ENCODE measurements around the gene TRIM25. TPM values are rescaled to one million over a fixed set of nuclear protein-coding genes. Genes with fewer than 3 reads are reported as not detected.
"Not testable (repeated sequence)": the region's sequence is repeated elsewhere in the genome, so short reads cannot be mapped to it uniquely, and the experiment has no call there.

TRIM25 gene
- 1.6 TPM for total RNA-seq

- DNase-seq, result peak; percentile 82
These were observed at the start of gene TRIM25 for GRCh38 chr17:56913867-56914580. TRIM25 (minus strand) TSS chr17:56914049; CDS start chr17:56913988, 61 bp downstream.

GRCh38 chr17:56960596-56961538 is 47.0 kb upstream of the TRIM25 start, which contains the start of gene COIL:
COIL (minus strand) TSS chr17:56961050; CDS start chr17:56961019, 31 bp downstream.
- DNase-seq, result peak; percentile 89

GRCh38 chr17:56956992-56957391 is 43.1 kb upstream of the TRIM25 start:
- DNase-seq, result no peak

- DNase-seq, result no peak
These were observed 35.7 kb upstream of the TRIM25 start for GRCh38 chr17:56949595-56949994.

GRCh38 chr17:56948491-56948890 is 34.6 kb upstream of the TRIM25 start:
- DNase-seq, result no peak

GRCh38 chr17:56947741-56948140 is 33.9 kb upstream of the TRIM25 start:
- DNase-seq, result no peak

- no peak for DNase-seq
These were observed 32.2 kb upstream of the TRIM25 start for GRCh38 chr17:56945938-56946505.

GRCh38 chr17:56943505-56944125 is 29.8 kb upstream of the TRIM25 start:
- no peak for DNase-seq

GRCh38 chr17:56939869-56940484 is 26.1 kb upstream of the TRIM25 start:
- DNase-seq, result no peak

- DNase-seq, result not testable (repeated sequence)
These were observed 24.4 kb upstream of the TRIM25 start for GRCh38 chr17:56938206-56938605.

- DNase-seq, result no peak
These were observed 23.8 kb upstream of the TRIM25 start for GRCh38 chr17:56937687-56938086.

GRCh38 chr17:56936697-56937322 is 23.0 kb upstream of the TRIM25 start:
- DNase-seq, result no peak

- DNase-seq, result no peak
These were observed 21.6 kb upstream of the TRIM25 start for GRCh38 chr17:56935461-56935860.

GRCh38 chr17:56934280-56934679 is 20.4 kb upstream of the TRIM25 start:
- DNase-seq, result no peak

GRCh38 chr17:56933868-56934267 is 20.0 kb upstream of the TRIM25 start:
- no peak for DNase-seq

- no peak for DNase-seq
These were observed 19.4 kb upstream of the TRIM25 start for GRCh38 chr17:56933151-56933745.

GRCh38 chr17:56930739-56931337 is 17.0 kb upstream of the TRIM25 start:
- DNase-seq, result no peak

GRCh38 chr17:56929362-56929969 is 15.6 kb upstream of the TRIM25 start:
- DNase-seq, result no peak

GRCh38 chr17:56928586-56928985 is 14.7 kb upstream of the TRIM25 start:
- DNase-seq, result no peak

- no peak for DNase-seq
These were observed 12.9 kb upstream of the TRIM25 start for GRCh38 chr17:56926704-56927103.
